ENCODE results near the gene KRTAP12-2.

DNA sequence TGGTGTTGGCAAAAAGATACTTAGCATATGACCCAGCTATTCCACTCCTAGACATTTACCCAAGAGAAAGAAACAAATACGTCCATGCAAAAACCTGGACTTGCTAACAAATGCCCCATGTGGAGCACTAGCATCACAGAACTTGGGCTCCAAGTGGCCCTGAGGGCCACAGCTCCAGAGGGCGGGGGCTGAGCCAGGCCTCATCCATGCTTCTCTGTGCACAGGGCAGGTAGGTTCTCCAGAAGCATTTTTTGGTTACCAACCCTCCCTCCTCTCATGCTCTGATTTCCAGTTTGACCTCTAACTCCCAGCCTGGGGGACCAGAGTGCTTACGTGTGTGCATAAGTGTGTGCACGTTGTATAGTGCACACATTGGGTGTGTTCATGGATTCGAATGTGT is 2.0 kb downstream of the KRTAP12-2 start:
- TF ChIP-seq, protein P1, sequence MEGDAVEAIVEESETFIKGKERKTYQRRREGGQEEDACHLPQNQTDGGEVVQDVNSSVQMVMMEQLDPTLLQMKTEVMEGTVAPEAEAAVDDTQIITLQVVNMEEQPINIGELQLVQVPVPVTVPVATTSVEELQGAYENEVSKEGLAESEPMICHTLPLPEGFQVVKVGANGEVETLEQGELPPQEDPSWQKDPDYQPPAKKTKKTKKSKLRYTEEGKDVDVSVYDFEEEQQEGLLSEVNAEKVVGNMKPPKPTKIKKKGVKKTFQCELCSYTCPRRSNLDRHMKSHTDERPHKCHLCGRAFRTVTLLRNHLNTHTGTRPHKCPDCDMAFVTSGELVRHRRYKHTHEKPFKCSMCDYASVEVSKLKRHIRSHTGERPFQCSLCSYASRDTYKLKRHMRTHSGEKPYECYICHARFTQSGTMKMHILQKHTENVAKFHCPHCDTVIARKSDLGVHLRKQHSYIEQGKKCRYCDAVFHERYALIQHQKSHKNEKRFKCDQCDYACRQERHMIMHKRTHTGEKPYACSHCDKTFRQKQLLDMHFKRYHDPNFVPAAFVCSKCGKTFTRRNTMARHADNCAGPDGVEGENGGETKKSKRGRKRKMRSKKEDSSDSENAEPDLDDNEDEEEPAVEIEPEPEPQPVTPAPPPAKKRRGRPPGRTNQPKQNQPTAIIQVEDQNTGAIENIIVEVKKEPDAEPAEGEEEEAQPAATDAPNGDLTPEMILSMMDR (IDR thresholded peaks at IDR 0.05), result no peak
- no peak for TF ChIP-seq POLR2A (IDR thresholded peaks at IDR 0.05)
